ENCODE data around the gene TPBGL. TPM values are rescaled to one million over a fixed set of nuclear protein-coding genes. Genes with fewer than 3 reads are reported as not detected.

Gene TPBGL
- total RNA-seq, 1 donor from 2014 or later = not detected

- H3K4me3 ChIP-seq (ENCODE audit: low read length in 3 of 3) = no peak overlapping the region
- H3K27me3 ChIP-seq (ENCODE audit: control insufficient read depth in 3 of 3, insufficient read depth in 3 of 3, low read length in 3 of 3) = no peaks in the 10 kb centered on the region
- H3K9ac ChIP-seq (ENCODE audit: low read depth in 1 of 3, low read length in 3 of 3) = no peak overlapping the region
- H3K4me1 ChIP-seq (ENCODE audit: control insufficient read depth in 3 of 3, insufficient read depth in 3 of 3, low read length in 3 of 3) = peaks cover 3 to 10% (median 8%) of the 10 kb centered on the region in 3 donors
- no peaks in the 10 kb centered on the region for H3K9me3 ChIP-seq (ENCODE audit: control insufficient read depth in 3 of 3, low read length in 3 of 3)
- H3K36me3 ChIP-seq (ENCODE audit: control insufficient read depth in 3 of 3, insufficient read depth in 3 of 3, low read length in 3 of 3) = no peaks in the 10 kb centered on the region
- H3K27ac ChIP-seq (ENCODE audit: low read depth, low read length) = no peak overlapping the region
Observed at GRCh38 chr11:75260396-75261170, 20.0 kb downstream of the TPBGL start.

GRCh38 chr11:75261902-75262361, 21.4 kb downstream of the TPBGL start:
- Histone ChIP-seq H3K9me3 (ENCODE audit: control insufficient read depth in 3 of 3, low read length in 3 of 3) (no peaks in the 10 kb centered on the region), H3K27ac (ENCODE audit: low read depth, low read length) (no peak overlapping the region), H3K36me3 (ENCODE audit: control insufficient read depth in 3 of 3, insufficient read depth in 3 of 3, low read length in 3 of 3) (peaks cover 0 to 2% (median 0%) of the 10 kb centered on the region in 3 donors), H3K4me3 (ENCODE audit: low read length in 3 of 3) (no peak overlapping the region), H3K27me3 (ENCODE audit: control insufficient read depth in 3 of 3, insufficient read depth in 3 of 3, low read length in 3 of 3) (peaks cover 0 to under 1% (median 0%) of the 10 kb centered on the region in 3 donors), H3K4me1 (ENCODE audit: control insufficient read depth in 3 of 3, insufficient read depth in 3 of 3, low read length in 3 of 3) (peaks cover 3 to 10% (median 8%) of the 10 kb centered on the region in 3 donors), H3K9ac (ENCODE audit: low read depth in 1 of 3, low read length in 3 of 3) (no peak overlapping the region)

- peaks cover 0 to 4% (median 0%) of the 10 kb centered on the region in 3 donors for H3K27me3 ChIP-seq (ENCODE audit: control insufficient read depth in 3 of 3, insufficient read depth in 3 of 3, low read length in 3 of 3)
- H3K4me1 ChIP-seq (ENCODE audit: control insufficient read depth in 3 of 3, insufficient read depth in 3 of 3, low read length in 3 of 3) = peaks cover 3 to 10% (median 8%) of the 10 kb centered on the region in 3 donors
- no peaks in the 10 kb centered on the region for H3K9me3 ChIP-seq (ENCODE audit: control insufficient read depth in 3 of 3, low read length in 3 of 3)
- peaks cover 0 to 5% (median 0%) of the 10 kb centered on the region in 3 donors for H3K36me3 ChIP-seq (ENCODE audit: control insufficient read depth in 3 of 3, insufficient read depth in 3 of 3, low read length in 3 of 3)
- H3K4me3 ChIP-seq (ENCODE audit: low read length in 3 of 3) = no peak overlapping the region
- no peak overlapping the region for H3K9ac ChIP-seq (ENCODE audit: low read depth in 1 of 3, low read length in 3 of 3)
- H3K27ac ChIP-seq (ENCODE audit: low read depth, low read length) = no peak overlapping the region
Observed at GRCh38 chr11:75262436-75262835, 21.9 kb downstream of the TPBGL start.

- H3K9me3 ChIP-seq (ENCODE audit: control insufficient read depth in 3 of 3, low read length in 3 of 3) = no peaks in the 10 kb centered on the region
- no peak overlapping the region for H3K4me3 ChIP-seq (ENCODE audit: low read length in 3 of 3)
- H3K27ac ChIP-seq (ENCODE audit: low read depth, low read length) = no peak overlapping the region
Observed at GRCh38 chr11:75262961-75263852, 22.6 kb downstream of the TPBGL start.

GRCh38 chr11:75263944-75264349, 23.4 kb downstream of the TPBGL start:
- Histone ChIP-seq H3K36me3 (ENCODE audit: control insufficient read depth in 3 of 3, insufficient read depth in 3 of 3, low read length in 3 of 3) (peaks cover 0 to 8% (median 1%) of the 10 kb centered on the region in 3 donors), H3K4me1 (ENCODE audit: control insufficient read depth in 3 of 3, insufficient read depth in 3 of 3, low read length in 3 of 3) (peaks cover 3 to 10% (median 8%) of the 10 kb centered on the region in 3 donors), H3K9me3 (ENCODE audit: control insufficient read depth in 3 of 3, low read length in 3 of 3) (no peaks in the 10 kb centered on the region), H3K27ac (ENCODE audit: low read depth, low read length) (no peak overlapping the region), H3K27me3 (ENCODE audit: control insufficient read depth in 3 of 3, insufficient read depth in 3 of 3, low read length in 3 of 3) (peaks cover 0 to 4% (median 0%) of the 10 kb centered on the region in 3 donors), H3K4me3 (ENCODE audit: low read length in 3 of 3) (no peak overlapping the region), H3K9ac (ENCODE audit: low read depth in 1 of 3, low read length in 3 of 3) (no peak overlapping the region)

More at GRCh38 chr11:75262961-75263852, 22.6 kb downstream of the TPBGL start:
- Histone ChIP-seq H3K36me3 (ENCODE audit: control insufficient read depth in 3 of 3, insufficient read depth in 3 of 3, low read length in 3 of 3) (peaks cover 0 to 5% (median 0%) of the 10 kb centered on the region in 3 donors), H3K27me3 (ENCODE audit: control insufficient read depth in 3 of 3, insufficient read depth in 3 of 3, low read length in 3 of 3) (peaks cover 0 to 4% (median 0%) of the 10 kb centered on the region in 3 donors), H3K9ac (ENCODE audit: low read depth in 1 of 3, low read length in 3 of 3) (no peak overlapping the region), H3K4me1 (ENCODE audit: control insufficient read depth in 3 of 3, insufficient read depth in 3 of 3, low read length in 3 of 3) (peaks cover 3 to 10% (median 8%) of the 10 kb centered on the region in 3 donors)

GRCh38 chr11:75264356-75264755, 23.8 kb downstream of the TPBGL start:
- H3K27ac ChIP-seq (ENCODE audit: low read depth, low read length) = no peak overlapping the region
- H3K9ac ChIP-seq (ENCODE audit: low read depth in 1 of 3, low read length in 3 of 3) = no peak overlapping the region
- H3K4me1 ChIP-seq (ENCODE audit: control insufficient read depth in 3 of 3, insufficient read depth in 3 of 3, low read length in 3 of 3) = peaks cover 3 to 10% (median 8%) of the 10 kb centered on the region in 3 donors
- peaks cover 0 to 4% (median 0%) of the 10 kb centered on the region in 3 donors for H3K27me3 ChIP-seq (ENCODE audit: control insufficient read depth in 3 of 3, insufficient read depth in 3 of 3, low read length in 3 of 3)
- H3K4me3 ChIP-seq (ENCODE audit: low read length in 3 of 3) = no peak overlapping the region
- H3K9me3 ChIP-seq (ENCODE audit: control insufficient read depth in 3 of 3, low read length in 3 of 3) = no peaks in the 10 kb centered on the region
- H3K36me3 ChIP-seq (ENCODE audit: control insufficient read depth in 3 of 3, insufficient read depth in 3 of 3, low read length in 3 of 3) = peaks cover 0 to 8% (median 2%) of the 10 kb centered on the region in 3 donors

GRCh38 chr11:75264971-75265370, 24.4 kb downstream of the TPBGL start:
- Histone ChIP-seq H3K4me3 (ENCODE audit: low read length in 3 of 3) (no peak overlapping the region), H3K9me3 (ENCODE audit: control insufficient read depth in 3 of 3, low read length in 3 of 3) (no peaks in the 10 kb centered on the region), H3K36me3 (ENCODE audit: control insufficient read depth in 3 of 3, insufficient read depth in 3 of 3, low read length in 3 of 3) (peaks cover 0 to 8% (median 2%) of the 10 kb centered on the region in 3 donors), H3K27ac (ENCODE audit: low read depth, low read length) (no peak overlapping the region), H3K4me1 (ENCODE audit: control insufficient read depth in 3 of 3, insufficient read depth in 3 of 3, low read length in 3 of 3) (peaks cover 3 to 10% (median 8%) of the 10 kb centered on the region in 3 donors), H3K27me3 (ENCODE audit: control insufficient read depth in 3 of 3, insufficient read depth in 3 of 3, low read length in 3 of 3) (peaks cover 0 to 4% (median 0%) of the 10 kb centered on the region in 3 donors), H3K9ac (ENCODE audit: low read depth in 1 of 3, low read length in 3 of 3) (no peak overlapping the region)

- Histone ChIP-seq H3K27me3 (ENCODE audit: control insufficient read depth in 3 of 3, insufficient read depth in 3 of 3, low read length in 3 of 3) (peaks cover 0 to 4% (median 0%) of the 10 kb centered on the region in 3 donors), H3K4me1 (ENCODE audit: control insufficient read depth in 3 of 3, insufficient read depth in 3 of 3, low read length in 3 of 3) (peaks cover 0 to 6% (median 3%) of the 10 kb centered on the region in 3 donors), H3K4me3 (ENCODE audit: low read length in 3 of 3) (no peak overlapping the region), H3K9ac (ENCODE audit: low read depth in 1 of 3, low read length in 3 of 3) (no peak overlapping the region), H3K9me3 (ENCODE audit: control insufficient read depth in 3 of 3, low read length in 3 of 3) (no peaks in the 10 kb centered on the region), H3K36me3 (ENCODE audit: control insufficient read depth in 3 of 3, insufficient read depth in 3 of 3, low read length in 3 of 3) (peaks cover 0 to 10% (median 2%) of the 10 kb centered on the region in 3 donors), H3K27ac (ENCODE audit: low read depth, low read length) (no peak overlapping the region)
Observed at GRCh38 chr11:75265851-75266531, 25.4 kb downstream of the TPBGL start.

- Histone ChIP-seq H3K36me3 (ENCODE audit: control insufficient read depth in 3 of 3, insufficient read depth in 3 of 3, low read length in 3 of 3) (peaks cover 0 to 14% (median 2%) of the 10 kb centered on the region in 3 donors), H3K9ac (ENCODE audit: low read depth in 1 of 3, low read length in 3 of 3) (no peak overlapping the region), H3K4me3 (ENCODE audit: low read length in 3 of 3) (no peak overlapping the region)
Observed at GRCh38 chr11:75267171-75267970, 26.8 kb downstream of the TPBGL start.

More at GRCh38 chr11:75267171-75267970, 26.8 kb downstream of the TPBGL start:
- peaks cover 0 to 3% (median 3%) of the 10 kb centered on the region in 3 donors for H3K4me1 ChIP-seq (ENCODE audit: control insufficient read depth in 3 of 3, insufficient read depth in 3 of 3, low read length in 3 of 3)
- H3K27ac ChIP-seq (ENCODE audit: low read depth, low read length) = no peak overlapping the region
- H3K27me3 ChIP-seq (ENCODE audit: control insufficient read depth in 3 of 3, insufficient read depth in 3 of 3, low read length in 3 of 3) = peaks cover 0 to 4% (median 0%) of the 10 kb centered on the region in 3 donors
- H3K9me3 ChIP-seq (ENCODE audit: control insufficient read depth in 3 of 3, low read length in 3 of 3) = no peaks in the 10 kb centered on the region
